Mammary epithelial cell (primary cell): Measurements from ENCODE around the gene TNP2.

Source experiments
- CTCF ChIP-seq, 2 donors: IDR thresholded peaks in 1 of 2; conservative IDR thresholded peaks in 1 of 2; 2 replicates each; pipeline ENCODE4 v1.5.1; 2011 to 2012; ENCODE audit warnings: inconsistent platforms in 2 of 2, low read length in 2 of 2, mild to moderate bottlenecking in 2 of 2, control low read depth in 1 of 2, low read depth in 1 of 2; ENCODE audit not compliant: insufficient read depth in 1 of 2; ENCODE audit errors: extremely low read depth in 1 of 2
- EZH2 ChIP-seq: IDR thresholded peaks from 2 replicates; pipeline ENCODE4 v1.6.1; 2012; ENCODE audit warnings: low read length, inconsistent platforms, borderline replicate concordance

- TF ChIP-seq CTCF (conservative IDR thresholded peaks at IDR 0.05 in 1 of 2, IDR thresholded peaks at IDR 0.05 in 1 of 2; ENCODE audit: extremely low read depth in 1 of 2, insufficient read depth in 1 of 2, low read depth in 1 of 2, low read length in 2 of 2) (no peak), EZH2 (no peak)
Measured at GRCh38 chr16:11277607-11278337, 8.6 kb upstream of the TNP2 start.
